ENCODE results near the gene MIDN.

Gene MIDN

GRCh38 chr19:1288833-1289685 lies 40.7 kb downstream of the MIDN start:
- Mint-ChIP-seq H3K4me1 (no peaks in the 10 kb centered on the region), H3K27me3 (peaks cover 35% of the 10 kb centered on the region), H3K36me3 (ENCODE audit: low read depth) (no peaks in the 10 kb centered on the region), H3K27ac (no peak overlapping the region), H3K9me3 (no peaks in the 10 kb centered on the region), H3K4me3 (no peak overlapping the region)
- ATAC-seq (no peak), DNase-seq (no peak)

DNA sequence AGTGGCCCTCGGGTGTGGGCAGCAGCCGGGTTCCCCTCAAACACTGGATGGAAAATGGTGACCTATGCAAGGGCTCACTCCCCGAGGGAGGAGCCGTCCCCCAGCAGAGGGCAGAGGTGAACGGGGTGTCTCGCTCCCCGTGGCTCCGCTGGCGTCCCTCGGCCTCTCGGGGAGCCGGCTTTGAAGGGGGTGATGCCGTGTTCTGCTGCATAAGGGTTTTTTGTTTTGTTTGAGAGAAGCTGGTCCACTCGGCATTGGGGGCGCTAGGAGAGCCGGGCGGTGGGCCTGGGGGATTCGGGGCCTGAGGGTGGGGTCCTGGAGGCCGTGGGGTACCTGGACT lies 41.3 kb downstream of the MIDN start:
- ATAC-seq (no peak), DNase-seq (no peak)
- Mint-ChIP-seq H3K36me3 (ENCODE audit: low read depth) (no peaks in the 10 kb centered on the region), H3K27ac (no peak overlapping the region), H3K27me3 (peaks cover 34% of the 10 kb centered on the region), H3K9me3 (no peaks in the 10 kb centered on the region), H3K4me3 (no peak overlapping the region), H3K4me1 (no peaks in the 10 kb centered on the region)

GRCh38 chr19:1290196-1290702 lies 41.9 kb downstream of the MIDN start:
- DNase-seq (no peak), ATAC-seq (no peak)
- H3K4me1 Mint-ChIP-seq: no peaks in the 10 kb centered on the region
- H3K27ac Mint-ChIP-seq: no peak overlapping the region
- H3K4me3 Mint-ChIP-seq: no peak overlapping the region
- H3K9me3 Mint-ChIP-seq: no peaks in the 10 kb centered on the region
- no peaks in the 10 kb centered on the region for H3K36me3 Mint-ChIP-seq (ENCODE audit: low read depth)
- peaks cover 29% of the 10 kb centered on the region for H3K27me3 Mint-ChIP-seq

- ATAC-seq: no peak
- Mint-ChIP-seq H3K9me3 (no peaks in the 10 kb centered on the region), H3K36me3 (ENCODE audit: low read depth) (no peaks in the 10 kb centered on the region), H3K4me1 (no peaks in the 10 kb centered on the region), H3K27ac (no peak overlapping the region), H3K4me3 (no peak overlapping the region), H3K27me3 (peaks cover 28% of the 10 kb centered on the region)
- no peak for DNase-seq
Measured at GRCh38 chr19:1290703-1291651, 42.6 kb downstream of the MIDN start.

GRCh38 chr19:1291761-1292418 lies 43.5 kb downstream of the MIDN start:
- Mint-ChIP-seq H3K9me3 (no peaks in the 10 kb centered on the region), H3K36me3 (ENCODE audit: low read depth) (no peaks in the 10 kb centered on the region), H3K27me3 (peaks cover 24% of the 10 kb centered on the region), H3K27ac (no peak overlapping the region), H3K4me1 (no peaks in the 10 kb centered on the region), H3K4me3 (no peak overlapping the region)
- ATAC-seq (no peak), DNase-seq (no peak)

DNA sequence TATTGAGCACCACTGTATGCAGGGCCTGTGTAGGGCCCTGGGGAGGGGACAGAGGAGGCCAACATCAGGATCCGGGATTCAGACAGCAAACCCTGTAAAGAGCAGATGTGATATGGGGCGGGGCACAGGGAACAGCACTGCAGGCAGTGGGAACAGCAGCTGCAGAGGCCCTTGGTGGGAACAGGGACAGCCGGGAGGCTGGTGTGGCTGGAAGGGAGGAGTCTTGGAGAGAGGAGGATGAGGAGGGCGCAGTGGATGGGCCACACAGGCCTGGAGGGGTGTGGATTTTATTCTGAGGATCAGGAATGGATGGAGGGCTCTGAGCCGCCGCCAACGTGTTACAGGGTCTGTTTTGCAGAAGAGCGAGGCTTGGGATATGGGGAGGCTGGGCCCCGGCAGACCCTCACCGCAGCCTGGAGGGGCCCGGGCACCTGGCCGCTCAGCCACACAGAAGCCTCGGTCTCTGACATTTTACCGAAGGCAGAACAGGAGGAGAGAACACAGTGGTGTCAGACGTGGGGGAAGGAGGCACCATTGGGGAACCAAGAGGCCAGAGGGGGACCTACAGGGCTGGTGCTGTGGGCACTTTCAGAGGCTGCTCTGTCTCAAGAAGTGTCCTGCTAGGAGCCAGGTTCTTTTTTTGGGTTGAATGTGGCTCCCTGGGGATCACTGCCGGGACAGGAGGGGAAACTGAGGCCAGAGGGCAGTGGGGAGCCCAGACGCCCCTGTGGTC lies 44.2 kb downstream of the MIDN start:
- no peaks in the 10 kb centered on the region for H3K36me3 Mint-ChIP-seq (ENCODE audit: low read depth)
- ATAC-seq (no peak), DNase-seq (no peak)
- H3K27ac Mint-ChIP-seq: no peak overlapping the region
- H3K9me3 Mint-ChIP-seq: no peaks in the 10 kb centered on the region
- no peaks in the 10 kb centered on the region for H3K4me1 Mint-ChIP-seq
- H3K27me3 Mint-ChIP-seq: peaks cover 22% of the 10 kb centered on the region
- no peak overlapping the region for H3K4me3 Mint-ChIP-seq

- Mint-ChIP-seq H3K9me3 (no peaks in the 10 kb centered on the region), H3K36me3 (ENCODE audit: low read depth) (no peaks in the 10 kb centered on the region), H3K4me1 (no peaks in the 10 kb centered on the region), H3K4me3 (no peak overlapping the region), H3K27me3 (peaks cover 20% of the 10 kb centered on the region), H3K27ac (no peak overlapping the region)
- ATAC-seq: no peak
- no peak for DNase-seq
Measured at GRCh38 chr19:1293782-1294604, 45.6 kb downstream of the MIDN start.

DNA sequence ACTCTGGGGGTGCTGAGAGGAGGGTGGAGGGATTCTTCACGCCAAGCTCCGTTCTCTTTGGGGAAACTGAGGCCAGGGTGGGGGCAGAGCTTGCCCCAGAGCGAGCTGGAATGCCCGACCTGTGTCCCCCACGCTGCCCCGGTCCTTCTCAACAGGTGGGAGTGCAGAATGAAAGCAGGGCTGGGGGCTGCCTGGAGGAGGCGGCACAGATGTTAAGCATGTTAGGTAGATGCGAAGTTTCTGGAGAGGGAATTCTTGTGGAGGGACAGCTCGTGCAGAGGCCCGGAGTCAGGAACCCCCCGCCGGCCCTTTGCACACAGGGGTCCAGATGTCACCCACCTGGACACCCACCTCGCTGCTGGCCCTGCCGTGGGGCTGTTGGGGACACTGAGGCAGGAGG lies 46.3 kb downstream of the MIDN start:
- ATAC-seq (no peak), DNase-seq (no peak)
- H3K27ac Mint-ChIP-seq: no peak overlapping the region
- H3K4me1 Mint-ChIP-seq: no peaks in the 10 kb centered on the region
- H3K4me3 Mint-ChIP-seq: no peak overlapping the region
- H3K9me3 Mint-ChIP-seq: no peaks in the 10 kb centered on the region
- H3K36me3 Mint-ChIP-seq (ENCODE audit: low read depth): no peaks in the 10 kb centered on the region
- H3K27me3 Mint-ChIP-seq: peaks cover 17% of the 10 kb centered on the region

DNA sequence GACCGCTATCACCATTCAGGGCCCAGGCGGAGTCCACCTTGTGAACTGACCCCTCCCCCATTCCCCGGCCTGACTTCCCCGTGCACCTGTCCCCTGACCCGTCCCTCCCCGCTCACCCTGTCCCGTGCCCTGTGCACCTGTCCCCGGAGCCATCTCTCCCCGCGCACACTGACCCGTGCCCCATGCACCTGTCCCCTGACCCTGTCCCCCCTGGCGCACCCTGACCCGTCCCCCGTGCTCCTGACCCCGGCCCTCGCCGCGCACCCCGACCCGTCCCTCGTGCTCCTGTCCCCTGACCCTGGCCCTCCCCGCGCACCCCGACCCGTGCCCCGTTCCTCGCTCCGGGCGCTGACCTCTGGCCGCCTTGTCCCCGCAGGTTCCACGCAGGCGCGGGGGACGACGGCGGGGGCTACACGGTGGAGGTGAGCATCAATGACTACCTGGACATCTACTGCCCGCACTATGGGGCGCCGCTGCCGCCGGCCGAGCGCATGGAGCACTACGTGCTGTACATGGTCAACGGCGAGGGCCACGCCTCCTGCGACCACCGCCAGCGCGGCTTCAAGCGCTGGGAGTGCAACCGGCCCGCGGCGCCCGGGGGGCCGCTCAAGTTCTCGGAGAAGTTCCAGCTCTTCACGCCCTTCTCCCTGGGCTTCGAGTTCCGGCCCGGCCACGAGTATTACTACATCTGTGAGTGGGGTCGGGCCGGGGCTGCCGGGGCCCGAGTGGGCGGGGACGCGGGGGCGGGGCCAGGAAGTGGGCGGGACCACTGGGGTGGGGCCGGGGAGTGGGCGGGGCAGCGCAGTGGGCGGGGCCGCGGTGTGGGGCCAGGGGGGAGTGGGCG lies 47.0 kb downstream of the MIDN start:
- H3K27ac Mint-ChIP-seq: no peak overlapping the region
- DNase-seq (peak; percentile 62), ATAC-seq (no peak)
- H3K9me3 Mint-ChIP-seq: no peaks in the 10 kb centered on the region
- no peak overlapping the region for H3K4me3 Mint-ChIP-seq
- no peaks in the 10 kb centered on the region for H3K36me3 Mint-ChIP-seq (ENCODE audit: low read depth)
- H3K27me3 Mint-ChIP-seq: peaks cover 17% of the 10 kb centered on the region
- H3K4me1 Mint-ChIP-seq: no peaks in the 10 kb centered on the region

GRCh38 chr19:1296078-1296477 lies 47.7 kb downstream of the MIDN start:
- DNase-seq (no peak), ATAC-seq (no peak)
- no peaks in the 10 kb centered on the region for H3K36me3 Mint-ChIP-seq (ENCODE audit: low read depth)
- H3K27ac Mint-ChIP-seq: no peak overlapping the region
- H3K4me1 Mint-ChIP-seq: no peaks in the 10 kb centered on the region
- no peak overlapping the region for H3K4me3 Mint-ChIP-seq
- peaks cover 17% of the 10 kb centered on the region for H3K27me3 Mint-ChIP-seq
- H3K9me3 Mint-ChIP-seq: no peaks in the 10 kb centered on the region

DNA sequence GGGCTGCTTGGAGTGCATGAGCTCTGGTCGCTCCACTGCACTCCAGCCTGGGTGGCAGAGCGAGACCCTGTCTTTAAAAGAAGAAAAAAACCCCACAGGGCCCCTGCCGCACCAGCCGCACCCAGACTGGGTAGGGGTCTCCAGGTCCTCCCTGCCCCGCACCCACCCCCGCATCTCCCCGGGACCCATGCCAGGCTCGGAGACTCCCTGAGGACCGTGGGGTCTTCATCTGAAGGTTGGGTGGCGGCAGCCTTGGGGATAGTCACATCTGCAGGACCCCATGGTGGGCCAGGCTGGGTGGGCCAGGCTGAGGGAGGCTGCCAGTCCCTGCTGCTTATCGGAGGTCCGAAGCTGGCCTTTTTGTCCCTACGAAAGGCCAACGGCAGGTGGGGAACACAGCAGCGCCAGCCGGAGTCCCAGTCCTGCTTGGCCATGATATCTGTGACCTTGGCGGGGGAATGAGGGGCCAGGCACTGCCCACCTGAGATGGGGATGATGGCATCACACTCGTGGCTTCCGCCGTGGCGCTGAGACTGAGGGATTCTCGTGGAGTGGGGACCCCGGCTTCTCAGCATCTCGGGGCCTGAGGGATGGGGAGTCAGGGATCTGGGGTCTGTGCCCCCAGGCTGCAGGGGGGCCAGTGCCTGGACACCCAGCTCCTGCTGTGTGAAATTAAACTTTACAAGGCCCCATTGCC lies 48.3 kb downstream of the MIDN start:
- no peak overlapping the region for H3K27ac Mint-ChIP-seq
- H3K9me3 Mint-ChIP-seq: no peaks in the 10 kb centered on the region
- H3K4me1 Mint-ChIP-seq: no peaks in the 10 kb centered on the region
- H3K27me3 Mint-ChIP-seq: peaks cover 15% of the 10 kb centered on the region
- ATAC-seq: no peak
- H3K4me3 Mint-ChIP-seq: no peak overlapping the region
- H3K36me3 Mint-ChIP-seq (ENCODE audit: low read depth): no peaks in the 10 kb centered on the region
- DNase-seq: no peak

DNA sequence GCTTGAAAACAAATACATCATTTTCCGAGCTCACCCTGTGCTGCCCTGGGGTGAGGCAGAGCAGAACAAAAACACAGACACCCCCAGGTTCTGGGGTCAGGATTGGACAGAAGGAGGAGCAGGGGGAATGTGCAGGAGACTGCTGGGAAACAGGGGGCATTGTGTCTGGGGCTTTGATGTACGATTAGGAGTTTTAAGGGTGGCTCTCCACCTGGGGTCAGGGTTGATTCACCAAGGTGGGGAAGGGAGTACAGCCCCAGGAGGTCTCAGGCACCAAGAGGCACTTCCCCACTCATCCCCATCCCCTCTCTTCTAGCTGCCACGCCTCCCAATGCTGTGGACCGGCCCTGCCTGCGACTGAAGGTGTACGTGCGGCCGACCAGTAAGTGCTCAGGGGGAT lies 49.9 kb downstream of the MIDN start:
- Mint-ChIP-seq H3K36me3 (ENCODE audit: low read depth) (no peaks in the 10 kb centered on the region), H3K27ac (no peak overlapping the region), H3K4me3 (no peak overlapping the region), H3K9me3 (no peaks in the 10 kb centered on the region), H3K4me1 (no peaks in the 10 kb centered on the region), H3K27me3 (peaks cover 8% of the 10 kb centered on the region)
- DNase-seq (no peak), ATAC-seq (no peak)
